ENCODE results near the gene DEPDC5.

DEPDC5 gene

DNA sequence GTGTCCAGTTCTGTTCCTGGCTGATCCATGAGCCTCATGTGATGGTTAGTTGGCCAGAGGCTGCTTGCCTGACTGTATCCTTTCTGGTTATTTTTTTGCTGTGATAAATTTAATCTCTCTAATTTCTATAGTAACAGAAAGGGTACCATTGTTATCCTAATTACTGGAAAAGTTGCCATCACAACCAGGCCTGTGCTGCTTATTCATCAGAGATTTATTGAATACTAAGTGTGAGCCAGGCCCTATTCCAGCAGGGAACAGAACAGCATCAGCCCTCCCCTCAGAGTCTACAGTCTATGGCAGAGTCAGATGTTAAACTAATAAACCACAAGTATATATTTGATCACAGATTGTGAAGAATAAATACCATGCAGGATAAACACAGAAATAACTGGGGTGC is 86.8 kb downstream of the DEPDC5 start:
- TF ChIP-seq, protein P1, sequence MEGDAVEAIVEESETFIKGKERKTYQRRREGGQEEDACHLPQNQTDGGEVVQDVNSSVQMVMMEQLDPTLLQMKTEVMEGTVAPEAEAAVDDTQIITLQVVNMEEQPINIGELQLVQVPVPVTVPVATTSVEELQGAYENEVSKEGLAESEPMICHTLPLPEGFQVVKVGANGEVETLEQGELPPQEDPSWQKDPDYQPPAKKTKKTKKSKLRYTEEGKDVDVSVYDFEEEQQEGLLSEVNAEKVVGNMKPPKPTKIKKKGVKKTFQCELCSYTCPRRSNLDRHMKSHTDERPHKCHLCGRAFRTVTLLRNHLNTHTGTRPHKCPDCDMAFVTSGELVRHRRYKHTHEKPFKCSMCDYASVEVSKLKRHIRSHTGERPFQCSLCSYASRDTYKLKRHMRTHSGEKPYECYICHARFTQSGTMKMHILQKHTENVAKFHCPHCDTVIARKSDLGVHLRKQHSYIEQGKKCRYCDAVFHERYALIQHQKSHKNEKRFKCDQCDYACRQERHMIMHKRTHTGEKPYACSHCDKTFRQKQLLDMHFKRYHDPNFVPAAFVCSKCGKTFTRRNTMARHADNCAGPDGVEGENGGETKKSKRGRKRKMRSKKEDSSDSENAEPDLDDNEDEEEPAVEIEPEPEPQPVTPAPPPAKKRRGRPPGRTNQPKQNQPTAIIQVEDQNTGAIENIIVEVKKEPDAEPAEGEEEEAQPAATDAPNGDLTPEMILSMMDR (IDR thresholded peaks at IDR 0.05; ENCODE audit: borderline replicate concordance, extremely low read depth, low read length, poor library complexity, severe bottlenecking), result no peak
- no peak for TF ChIP-seq EZH2 (IDR thresholded peaks at IDR 0.05; ENCODE audit: borderline replicate concordance, low read depth, low read length, severe bottlenecking)
- no peak for DNase-seq
- Histone ChIP-seq H3K9me3 (ENCODE audit: insufficient read depth, low read length, severe bottlenecking) (no peaks in the 10 kb centered on the region), H3K4me2 (ENCODE audit: insufficient read depth, low read length) (no peak overlapping the region), H3K4me3 (ENCODE audit: low read depth in 1 of 2, low read length in 2 of 2) (no peak overlapping the region), H3K4me1 (ENCODE audit: insufficient read depth, low read length) (no peaks in the 10 kb centered on the region), H4K20me1 (ENCODE audit: insufficient read depth, low read length) (no peaks in the 10 kb centered on the region), H3K36me3 (ENCODE audit: insufficient read depth, low read length) (peaks cover 81% of the 10 kb centered on the region), H2AFZ (ENCODE audit: low read depth, low read length) (no peak overlapping the region), H3K79me2 (ENCODE audit: insufficient read depth, low read length) (no peaks in the 10 kb centered on the region), H3K27me3 (ENCODE audit: insufficient read depth, low read length, poor library complexity) (no peaks in the 10 kb centered on the region), H3K27ac (ENCODE audit: low read length) (no peak overlapping the region), H3K9ac (ENCODE audit: low read depth, low read length) (no peak overlapping the region)
- no peak for ATAC-seq (ENCODE audit: insufficient read depth, low read depth)

DNA sequence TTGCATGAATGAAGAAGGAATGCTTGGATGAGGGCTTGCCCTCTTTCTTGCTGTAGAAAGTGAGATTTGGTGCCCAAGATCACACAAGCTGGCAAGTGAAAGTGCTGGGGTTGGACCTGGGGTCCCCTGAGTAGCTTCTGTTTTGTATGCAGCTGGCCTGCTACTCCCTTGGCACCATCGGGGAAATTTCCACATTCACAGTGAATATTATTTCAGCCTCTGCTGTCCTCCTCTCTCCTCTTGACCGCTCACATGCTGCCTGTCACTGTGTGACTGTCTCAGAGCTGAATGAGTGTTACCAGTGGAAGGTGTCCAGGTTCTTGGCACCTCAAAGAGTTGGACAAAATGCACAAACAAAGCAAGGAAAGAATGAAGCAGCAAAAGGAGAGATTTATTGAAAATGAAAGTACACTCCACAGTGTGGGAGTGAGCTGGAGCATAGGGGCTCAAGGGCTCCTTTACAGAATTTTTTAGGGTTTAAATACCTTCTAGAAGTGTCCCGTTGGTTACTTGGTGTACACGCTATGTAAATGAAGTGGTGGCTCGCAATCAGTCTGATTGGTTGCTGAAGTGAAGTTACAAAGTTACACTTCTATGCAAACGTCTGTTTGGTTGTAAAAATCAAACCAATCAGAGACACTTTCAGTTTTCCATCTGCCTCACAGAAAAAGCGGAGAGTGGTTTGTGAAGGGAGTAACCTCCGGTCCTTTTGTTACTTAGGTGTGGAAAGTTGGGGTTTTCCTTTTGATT is 87.4 kb downstream of the DEPDC5 start:
- no peaks in the 10 kb centered on the region for H3K79me2 ChIP-seq (ENCODE audit: insufficient read depth, low read length)
- TF ChIP-seq EZH2 (IDR thresholded peaks at IDR 0.05; ENCODE audit: borderline replicate concordance, low read depth, low read length, severe bottlenecking), result no peak
- TF ChIP-seq, protein P1 (IDR thresholded peaks at IDR 0.05; ENCODE audit: borderline replicate concordance, extremely low read depth, low read length, poor library complexity, severe bottlenecking), result no peak
- ATAC-seq (ENCODE audit: insufficient read depth, low read depth) (no peak), DNase-seq (no peak)
- H3K27ac ChIP-seq (ENCODE audit: low read length), result no peak overlapping the region
- H3K4me1 ChIP-seq (ENCODE audit: insufficient read depth, low read length), result no peaks in the 10 kb centered on the region
- H3K27me3 ChIP-seq (ENCODE audit: insufficient read depth, low read length, poor library complexity), result no peaks in the 10 kb centered on the region
- H3K4me3 ChIP-seq (ENCODE audit: low read depth in 1 of 2, low read length in 2 of 2), result no peak overlapping the region
- no peak overlapping the region for H3K9ac ChIP-seq (ENCODE audit: low read depth, low read length)
- H3K4me2 ChIP-seq (ENCODE audit: insufficient read depth, low read length), result no peak overlapping the region
- H3K36me3 ChIP-seq (ENCODE audit: insufficient read depth, low read length), result peaks cover 81% of the 10 kb centered on the region
- H4K20me1 ChIP-seq (ENCODE audit: insufficient read depth, low read length), result no peaks in the 10 kb centered on the region
- H3K9me3 ChIP-seq (ENCODE audit: insufficient read depth, low read length, severe bottlenecking), result no peaks in the 10 kb centered on the region
- H2AFZ ChIP-seq (ENCODE audit: low read depth, low read length), result no peak overlapping the region

DNA sequence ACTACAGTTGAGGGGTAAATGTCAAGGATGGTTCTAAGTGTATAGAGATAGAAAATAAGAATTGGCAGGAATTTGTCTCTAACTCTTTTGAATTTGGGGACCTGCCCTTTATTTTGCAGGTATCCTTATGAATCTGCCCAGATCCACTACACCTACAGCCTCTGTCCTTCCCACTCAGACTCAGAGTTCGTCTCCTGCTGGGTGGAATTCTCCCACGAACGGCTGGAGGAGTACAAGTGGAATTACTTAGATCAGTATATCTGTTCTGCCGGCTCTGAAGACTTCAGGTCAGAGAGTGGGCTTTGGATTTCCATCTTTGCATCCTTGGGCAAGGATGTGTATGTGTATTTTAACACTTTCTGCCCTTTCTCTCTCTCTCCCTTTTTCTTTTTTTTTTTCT is 89.7 kb downstream of the DEPDC5 start:
- DNase-seq (no peak), ATAC-seq (ENCODE audit: insufficient read depth, low read depth) (no peak)
- no peak for TF ChIP-seq EZH2 (IDR thresholded peaks at IDR 0.05; ENCODE audit: borderline replicate concordance, low read depth, low read length, severe bottlenecking)
- TF ChIP-seq, protein P1 (IDR thresholded peaks at IDR 0.05; ENCODE audit: borderline replicate concordance, extremely low read depth, low read length, poor library complexity, severe bottlenecking), result no peak
- Histone ChIP-seq H3K4me2 (ENCODE audit: insufficient read depth, low read length) (no peak overlapping the region), H3K36me3 (ENCODE audit: insufficient read depth, low read length) (peaks cover 84% of the 10 kb centered on the region), H3K27me3 (ENCODE audit: insufficient read depth, low read length, poor library complexity) (no peaks in the 10 kb centered on the region), H4K20me1 (ENCODE audit: insufficient read depth, low read length) (no peaks in the 10 kb centered on the region), H3K9ac (ENCODE audit: low read depth, low read length) (no peak overlapping the region), H3K4me1 (ENCODE audit: insufficient read depth, low read length) (no peaks in the 10 kb centered on the region), H3K4me3 (ENCODE audit: low read depth in 1 of 2, low read length in 2 of 2) (no peak overlapping the region), H2AFZ (ENCODE audit: low read depth, low read length) (no peak overlapping the region), H3K79me2 (ENCODE audit: insufficient read depth, low read length) (no peaks in the 10 kb centered on the region), H3K27ac (ENCODE audit: low read length) (no peak overlapping the region), H3K9me3 (ENCODE audit: insufficient read depth, low read length, severe bottlenecking) (no peaks in the 10 kb centered on the region)

Measured in DND-41 (cell line).